Mesenchymal stem cell (in vitro differentiated cells and primary cell): ENCODE measurements around the gene TAPBP.
"Not testable (repeated sequence)": the region's sequence is repeated elsewhere in the genome, so short reads cannot be mapped to it uniquely, and the experiment has no call there.

Experiments used
- DNase-seq: peaks from one replicate; pipeline ENCODE4 v3.0.0-alpha.2; 2013
- H2AFZ ChIP-seq: one replicate; pipeline ENCODE4 v1.6.1; 2013; ENCODE audit warnings: low read depth, mild to moderate bottlenecking, control low read depth, inconsistent platforms, low read length, moderate library complexity
- H2AK5ac ChIP-seq: 2 replicates; pipeline ENCODE4 v1.6.1; 2013; ENCODE audit warnings: low read length, moderate library complexity, mild to moderate bottlenecking, inconsistent platforms; ENCODE audit not compliant: severe bottlenecking
- H2BK120ac ChIP-seq: one replicate; pipeline ENCODE4 v1.6.1; 2013; ENCODE audit warnings: low read depth, mild to moderate bottlenecking, inconsistent platforms, low read length, moderate library complexity
- H2BK12ac ChIP-seq, 2 experiments: one replicate each; pipeline ENCODE4 v1.6.1; 2013; ENCODE audit warnings: inconsistent platforms in 2 of 2, low read length in 2 of 2, mild to moderate bottlenecking in 2 of 2, moderate library complexity in 2 of 2, control low read depth in 1 of 2
- H2BK15ac ChIP-seq: one replicate; pipeline ENCODE4 v1.6.1; 2013; ENCODE audit warnings: mild to moderate bottlenecking, low read depth, inconsistent platforms; ENCODE audit not compliant: poor library complexity, severe bottlenecking
- H2BK5ac ChIP-seq: 2 replicates; pipeline ENCODE4 v1.6.1; 2013; ENCODE audit warnings: low read depth, mild to moderate bottlenecking, low read length, control low read depth, inconsistent platforms; ENCODE audit not compliant: poor library complexity, severe bottlenecking
- H3K14ac ChIP-seq, 2 experiments: one replicate each; pipeline ENCODE4 v1.6.1; 2013; ENCODE audit warnings: inconsistent platforms in 2 of 2, low read length in 2 of 2, control low read depth in 1 of 2, mild to moderate bottlenecking in 1 of 2, moderate library complexity in 1 of 2
- H3K18ac ChIP-seq, 2 experiments: one replicate each; pipeline ENCODE4 v1.6.1; 2013; ENCODE audit warnings: inconsistent platforms in 2 of 2, low read length in 2 of 2, control low read depth in 1 of 2, low read depth in 1 of 2, mild to moderate bottlenecking in 1 of 2
- H3K23ac ChIP-seq, 2 experiments: one replicate each; pipeline ENCODE4 v1.6.1; 2013; ENCODE audit warnings: inconsistent platforms in 2 of 2, low read length in 2 of 2, mild to moderate bottlenecking in 2 of 2, moderate library complexity in 2 of 2, control low read depth in 1 of 2
- H3K27ac ChIP-seq: 2 replicates; pipeline ENCODE4 v1.5.1; 2013; ENCODE audit warnings: mild to moderate bottlenecking, moderate library complexity, low read length, control low read depth, inconsistent platforms; ENCODE audit not compliant: poor library complexity, severe bottlenecking
- H3K27me3 ChIP-seq, 2 experiments: 2 replicates each; pipeline versions ENCODE4 v1.6.1 to v1.7.0; 2013; ENCODE audit warnings: low read length in 2 of 2, mild to moderate bottlenecking in 2 of 2, moderate library complexity in 2 of 2, control low read depth in 1 of 2, inconsistent platforms in 1 of 2; ENCODE audit not compliant: control insufficient read depth in 1 of 2, insufficient read depth in 1 of 2
- H3K36me3 ChIP-seq, 2 experiments: 2 replicates each; pipeline versions ENCODE4 v1.6.1 to v1.7.0; 2013; ENCODE audit warnings: low read length in 2 of 2, control low read depth in 1 of 2, inconsistent platforms in 1 of 2, low read depth in 1 of 2, mild to moderate bottlenecking in 1 of 2; ENCODE audit not compliant: insufficient read depth in 2 of 2, control insufficient read depth in 1 of 2
- H3K4ac ChIP-seq, 2 experiments: one replicate each; pipeline ENCODE4 v1.6.1; 2013; ENCODE audit warnings: inconsistent platforms in 2 of 2, low read length in 2 of 2, mild to moderate bottlenecking in 2 of 2, moderate library complexity in 2 of 2, control low read depth in 1 of 2, low read depth in 1 of 2
- H3K4me1 ChIP-seq: 2 replicates; pipeline ENCODE4 v1.6.1; 2013; ENCODE audit warnings: low read depth, low read length, control low read depth; ENCODE audit not compliant: control insufficient read depth, insufficient read depth
- H3K4me2 ChIP-seq: 2 replicates; pipeline ENCODE4 v1.6.1; 2013; ENCODE audit warnings: low read length, mild to moderate bottlenecking, inconsistent platforms; ENCODE audit not compliant: poor library complexity, severe bottlenecking
- H3K4me3 ChIP-seq, 2 experiments: 2 replicates each; pipeline versions ENCODE4 v1.5.1 to v1.7.0; 2013; ENCODE audit warnings: low read length in 2 of 2, mild to moderate bottlenecking in 2 of 2, control low read depth in 1 of 2, low read depth in 1 of 2; ENCODE audit not compliant: insufficient read depth in 1 of 2
- H3K79me1 ChIP-seq: replicated peaks from 2 replicates; pipeline ENCODE4 v1.6.1; 2013; ENCODE audit warnings: mild to moderate bottlenecking, control low read depth, low read length, inconsistent platforms; ENCODE audit not compliant: poor library complexity, severe bottlenecking
- H3K9ac ChIP-seq: 2 replicates; pipeline ENCODE4 v1.7.0; 2013; ENCODE audit warnings: mild to moderate bottlenecking, low read length, moderate library complexity
- H3K9me3 ChIP-seq: 2 replicates; pipeline ENCODE4 v1.7.0; 2013; ENCODE audit warnings: mild to moderate bottlenecking, low read length; ENCODE audit not compliant: control insufficient read depth
- H4K8ac ChIP-seq: one replicate; pipeline ENCODE4 v1.6.1; 2013; ENCODE audit warnings: inconsistent platforms, mild to moderate bottlenecking, low read length, moderate library complexity
- H4K91ac ChIP-seq: one replicate; pipeline ENCODE4 v1.6.1; 2013; ENCODE audit warnings: mild to moderate bottlenecking, low read length, inconsistent platforms
- WGBS: methylation state at CpG from one replicate; pipeline ENCODE4 v1.1.7; 2013; ENCODE audit warnings: mixed read lengths; 5-methylcytosine and 5-hydroxymethylcytosine counted together

The TAPBP gene

DNA sequence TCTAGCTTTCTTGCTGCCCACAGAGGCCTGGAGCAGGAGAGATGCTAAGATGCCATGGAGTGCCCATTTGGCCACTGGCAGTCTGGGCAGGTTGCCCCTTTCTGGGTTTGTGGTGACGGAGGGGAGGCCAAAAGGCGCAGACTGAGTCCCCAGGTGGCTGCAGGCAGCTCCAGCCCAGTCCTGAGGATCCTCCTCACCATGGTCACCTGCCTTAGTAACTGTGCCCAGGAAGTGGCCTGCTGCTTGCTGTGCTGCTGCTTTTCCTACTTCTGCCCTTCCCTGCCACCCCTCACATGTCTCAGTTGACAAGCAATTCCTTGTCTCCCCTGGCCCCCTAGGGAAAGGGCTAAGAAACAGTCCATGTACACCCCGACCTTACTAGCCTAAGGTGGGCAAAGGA, 42.4 kb upstream of the TAPBP start:
- Histone ChIP-seq H3K4ac (no peak overlapping the region), H2AFZ (peak overlapping the region; percentile 23), H3K4me1 (peaks cover 7% of the 10 kb centered on the region), H3K9ac (no peak overlapping the region), H3K36me3 (no peaks in the 10 kb centered on the region), H4K91ac (no peak overlapping the region), H2BK120ac (no peak overlapping the region), H2AK5ac (no peak overlapping the region), H2BK5ac (no peak overlapping the region), H3K9me3 (no peaks in the 10 kb centered on the region), H3K4me2 (no peak overlapping the region), H2BK15ac (no peak overlapping the region), H3K14ac (peak overlapping the region in 1 of 2 experiments; percentile 32), H3K18ac (peak overlapping the region in 1 of 2 experiments; percentile 34), H3K27me3 (peaks cover 0 to 44% of the 10 kb centered on the region in 2 experiments), H4K8ac (no peak overlapping the region), H3K4me3 (no peak overlapping the region), H3K23ac (no peak overlapping the region), H2BK12ac (no peak overlapping the region), H3K27ac (no peak overlapping the region), H3K79me1 (no peaks in the 10 kb centered on the region)
- 98% methylated on average over 3 of the region's 3 CpGs for WGBS
- no peak for DNase-seq

DNA sequence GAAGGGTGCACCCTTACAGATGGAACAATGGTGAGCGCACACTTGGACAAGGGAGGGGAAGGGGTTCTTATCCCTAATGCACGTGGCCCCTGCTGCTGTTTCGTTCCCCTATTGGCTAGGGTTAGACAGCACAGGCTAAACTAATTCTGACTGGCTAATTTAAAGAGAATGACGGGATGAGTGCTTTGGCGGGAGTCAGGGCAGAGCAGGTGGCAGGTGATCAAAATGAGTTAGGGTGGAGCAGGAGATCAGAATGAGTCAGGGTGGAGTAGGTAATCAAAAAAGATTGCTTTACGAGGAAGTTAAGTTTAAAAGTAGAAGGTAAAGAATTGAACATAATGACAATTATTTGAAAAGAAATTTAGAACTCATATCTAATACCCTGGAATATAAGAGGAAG, 42.0 kb upstream of the TAPBP start:
- H3K27ac ChIP-seq, H3K9ac ChIP-seq, H2AFZ ChIP-seq, H2BK15ac ChIP-seq, H4K8ac ChIP-seq, H2BK12ac ChIP-seq, H3K79me1 ChIP-seq, H3K18ac ChIP-seq, H3K4ac ChIP-seq, H3K4me3 ChIP-seq, H2BK120ac ChIP-seq, H3K4me1 ChIP-seq, H3K9me3 ChIP-seq, H3K14ac ChIP-seq, H4K91ac ChIP-seq, H2AK5ac ChIP-seq, H3K23ac ChIP-seq, H3K36me3 ChIP-seq, H2BK5ac ChIP-seq, DNase-seq, H3K4me2 ChIP-seq: not testable (repeated sequence)
- H3K27me3 ChIP-seq, result peaks cover 0 to 44% of the 10 kb centered on the region in 2 experiments
- WGBS, result 79% methylated on average over 5 of the region's 6 CpGs

DNA sequence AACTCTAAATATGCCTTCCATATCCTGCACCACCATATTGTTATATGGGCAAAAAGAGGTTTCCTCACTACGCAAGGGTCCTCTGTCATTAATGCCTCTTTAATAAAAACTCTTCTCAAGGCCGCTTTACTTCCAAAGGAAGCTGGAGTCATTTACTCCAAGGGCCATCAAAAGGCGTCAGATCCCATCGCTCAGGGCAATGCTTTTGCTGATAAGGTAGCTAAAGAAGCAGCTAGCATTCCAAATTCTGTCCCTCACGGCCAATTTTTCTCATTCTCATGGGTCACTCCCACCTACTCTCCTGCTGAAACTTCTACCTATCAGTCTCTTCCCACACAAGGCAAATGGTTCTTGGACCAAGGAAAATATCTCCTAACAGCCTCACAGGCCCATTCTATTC, 33.9 kb upstream of the TAPBP start:
- H2BK120ac ChIP-seq, result no peak overlapping the region
- no peaks in the 10 kb centered on the region for H3K36me3 ChIP-seq
- H3K14ac ChIP-seq, result no peak overlapping the region
- WGBS, result 89% methylated on average over 5 of the region's 5 CpGs
- no peak overlapping the region for H2AK5ac ChIP-seq
- peaks cover 0 to 57% of the 10 kb centered on the region in 2 experiments for H3K27me3 ChIP-seq
- no peak overlapping the region for H3K4me2 ChIP-seq
- H2AFZ ChIP-seq, result no peak overlapping the region
- no peaks in the 10 kb centered on the region for H3K79me1 ChIP-seq
- no peak overlapping the region for H3K18ac ChIP-seq
- no peak for DNase-seq
- no peaks in the 10 kb centered on the region for H3K9me3 ChIP-seq
- no peak overlapping the region for H3K4me3 ChIP-seq
- no peak overlapping the region for H4K8ac ChIP-seq
- no peak overlapping the region for H2BK12ac ChIP-seq
- H2BK15ac ChIP-seq, result no peak overlapping the region
- H4K91ac ChIP-seq, result no peak overlapping the region
- H2BK5ac ChIP-seq, result no peak overlapping the region
- H3K27ac ChIP-seq, result no peak overlapping the region
- no peak overlapping the region for H3K4ac ChIP-seq
- H3K9ac ChIP-seq, result no peak overlapping the region
- H3K23ac ChIP-seq, result no peak overlapping the region
- H3K4me1 ChIP-seq, result peaks cover 3% of the 10 kb centered on the region

DNA sequence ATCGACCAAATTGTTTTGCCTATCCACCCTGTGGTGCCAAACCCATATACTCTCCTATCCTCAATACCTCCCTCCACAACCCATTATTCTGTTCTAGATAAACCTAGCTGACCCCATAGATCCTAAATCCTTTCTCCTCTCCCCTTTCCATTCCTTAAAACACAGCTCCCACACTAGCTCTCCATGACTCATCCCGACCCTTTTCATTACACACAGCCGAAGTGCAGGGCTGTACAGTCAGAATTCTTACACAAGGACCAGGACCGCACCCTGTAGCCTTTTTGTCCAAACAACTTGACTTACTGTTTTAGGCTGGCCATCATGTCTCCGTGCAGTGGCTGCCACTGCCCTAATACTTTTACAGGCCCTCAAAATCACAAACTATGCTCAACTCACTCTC, 33.1 kb upstream of the TAPBP start:
- not testable (repeated sequence) for H4K91ac ChIP-seq, H3K4me1 ChIP-seq, H3K4ac ChIP-seq, H2BK5ac ChIP-seq, H3K4me3 ChIP-seq, H3K9me3 ChIP-seq, H2BK12ac ChIP-seq, H3K4me2 ChIP-seq, H4K8ac ChIP-seq, H3K23ac ChIP-seq, H3K79me1 ChIP-seq, H2BK120ac ChIP-seq, H2BK15ac ChIP-seq, H3K18ac ChIP-seq, H2AK5ac ChIP-seq, H2AFZ ChIP-seq, H3K27ac ChIP-seq, H3K14ac ChIP-seq, H3K36me3 ChIP-seq
- peak; percentile 60 for DNase-seq
- Histone ChIP-seq H3K27me3 (peaks cover 0 to 54% of the 10 kb centered on the region in 2 experiments), H3K9ac (peak overlapping the region; percentile 36)
- 56% methylated on average over 5 of the region's 5 CpGs for WGBS
